Measurements from ENCODE around the gene RPS21. TPM values are rescaled to one million over a fixed set of nuclear protein-coding genes. Genes with fewer than 3 reads are reported as not detected.

RPS21 gene
- 2,091 and 2,109 TPM in 2 replicates for total RNA-seq

GRCh38 chr20:62386383-62387218 is at the start of gene RPS21:
TSS of gene RPS21 (plus strand) at chr20:62387103. CDS start at chr20:62387339, 236 bp downstream.
- intact Hi-C loops (cut with micrococcal nuclease): loop anchor here (1.0 to 5.0 kb wide), 5 partner anchors 21 to 406 kb away; partner anchors contain the start of genes ADRM1, CABLES2 and LSM14B
- Mint-ChIP-seq H3K4me3 (peak within 1 kb of the TSS; percentile 98), H3K27ac (peak within 1 kb of the TSS; percentile 94), H3K27me3 (no peaks in the 10 kb centered on the region), H3K4me1 (peaks cover 37% of the 10 kb centered on the region), H3K36me3 (ENCODE audit: low read depth) (peaks cover 57% of the 10 kb centered on the region), H3K9me3 (peaks cover 6% of the 10 kb centered on the region)
- DNase-seq: peak; percentile 98

- Mint-ChIP-seq H3K36me3 (ENCODE audit: low read depth) (no peaks in the 10 kb centered on the region), H3K27me3 (peaks cover 5% of the 10 kb centered on the region), H3K9me3 (no peaks in the 10 kb centered on the region), H3K4me1 (no peaks in the 10 kb centered on the region), H3K4me3 (no peak overlapping the region), H3K27ac (no peak overlapping the region)
- DNase-seq: no peak
- intact Hi-C loops (cut with micrococcal nuclease): no loop called here
Measured at GRCh38 chr20:62337558-62338293, 49.2 kb upstream of the RPS21 start.

- Mint-ChIP-seq H3K27me3 (peaks cover 5% of the 10 kb centered on the region), H3K27ac (no peak overlapping the region), H3K9me3 (no peaks in the 10 kb centered on the region), H3K4me1 (no peaks in the 10 kb centered on the region), H3K36me3 (ENCODE audit: low read depth) (no peaks in the 10 kb centered on the region), H3K4me3 (no peak overlapping the region)
- no peak for DNase-seq
- intact Hi-C loops (cut with micrococcal nuclease): no loop called here
Measured at GRCh38 chr20:62338294-62338620, 48.6 kb upstream of the RPS21 start.

- Mint-ChIP-seq H3K4me1 (no peaks in the 10 kb centered on the region), H3K27me3 (peaks cover 5% of the 10 kb centered on the region), H3K36me3 (ENCODE audit: low read depth) (no peaks in the 10 kb centered on the region), H3K4me3 (no peak overlapping the region), H3K27ac (no peak overlapping the region), H3K9me3 (no peaks in the 10 kb centered on the region)
- DNase-seq: no peak
- intact Hi-C loops (cut with micrococcal nuclease): no loop called here
Measured at GRCh38 chr20:62339647-62340062, 47.2 kb upstream of the RPS21 start.

- H3K36me3 Mint-ChIP-seq (ENCODE audit: low read depth): no peaks in the 10 kb centered on the region
Measured at GRCh38 chr20:62342910-62343309, 44.0 kb upstream of the RPS21 start.

GRCh38 chr20:62344092-62344491 is 42.8 kb upstream of the RPS21 start:
- DNase-seq: no peak
- Mint-ChIP-seq H3K4me3 (no peak overlapping the region), H3K9me3 (no peaks in the 10 kb centered on the region), H3K4me1 (no peaks in the 10 kb centered on the region), H3K27me3 (peaks cover 5% of the 10 kb centered on the region), H3K27ac (no peak overlapping the region), H3K36me3 (ENCODE audit: low read depth) (no peaks in the 10 kb centered on the region)
- intact Hi-C loops (cut with micrococcal nuclease): no loop called here

More at GRCh38 chr20:62342910-62343309, 44.0 kb upstream of the RPS21 start:
- Mint-ChIP-seq H3K27me3 (peaks cover 5% of the 10 kb centered on the region), H3K27ac (no peak overlapping the region), H3K9me3 (no peaks in the 10 kb centered on the region), H3K4me3 (no peak overlapping the region), H3K4me1 (no peaks in the 10 kb centered on the region)
- intact Hi-C loops (cut with micrococcal nuclease): no loop called here
- DNase-seq: no peak

GRCh38 chr20:62344782-62345181 is 42.1 kb upstream of the RPS21 start:
- intact Hi-C loops (cut with micrococcal nuclease): no loop called here
- DNase-seq: no peak
- Mint-ChIP-seq H3K27ac (no peak overlapping the region), H3K27me3 (peaks cover 3% of the 10 kb centered on the region), H3K4me3 (no peak overlapping the region), H3K4me1 (peaks cover 2% of the 10 kb centered on the region), H3K9me3 (peaks cover 3% of the 10 kb centered on the region), H3K36me3 (ENCODE audit: low read depth) (no peaks in the 10 kb centered on the region)

GRCh38 chr20:62345681-62346370 is 41.1 kb upstream of the RPS21 start:
- DNase-seq: no peak
- H3K27me3 Mint-ChIP-seq: no peaks in the 10 kb centered on the region
- H3K4me3 Mint-ChIP-seq: no peak overlapping the region
- no peaks in the 10 kb centered on the region for H3K36me3 Mint-ChIP-seq (ENCODE audit: low read depth)
- no peak overlapping the region for H3K27ac Mint-ChIP-seq
- intact Hi-C loops (cut with micrococcal nuclease): no loop called here
- H3K4me1 Mint-ChIP-seq: peaks cover 2% of the 10 kb centered on the region
- peaks cover 3% of the 10 kb centered on the region for H3K9me3 Mint-ChIP-seq

GRCh38 chr20:62346398-62347150 is 40.3 kb upstream of the RPS21 start:
- H3K27ac Mint-ChIP-seq: no peak overlapping the region
- intact Hi-C loops (cut with micrococcal nuclease): no loop called here
- H3K36me3 Mint-ChIP-seq (ENCODE audit: low read depth): no peaks in the 10 kb centered on the region

GRCh38 chr20:62347151-62347404 is 39.8 kb upstream of the RPS21 start:
- H3K27ac Mint-ChIP-seq: no peak overlapping the region
- no peak overlapping the region for H3K4me3 Mint-ChIP-seq
- H3K36me3 Mint-ChIP-seq (ENCODE audit: low read depth): no peaks in the 10 kb centered on the region
- H3K4me1 Mint-ChIP-seq: peaks cover 2% of the 10 kb centered on the region
- DNase-seq: no peak
- intact Hi-C loops (cut with micrococcal nuclease): no loop called here
- peaks cover 3% of the 10 kb centered on the region for H3K9me3 Mint-ChIP-seq
- H3K27me3 Mint-ChIP-seq: no peaks in the 10 kb centered on the region

More at GRCh38 chr20:62346398-62347150, 40.3 kb upstream of the RPS21 start:
- Mint-ChIP-seq H3K27me3 (no peaks in the 10 kb centered on the region), H3K4me3 (no peak overlapping the region), H3K9me3 (peaks cover 3% of the 10 kb centered on the region), H3K4me1 (peaks cover 2% of the 10 kb centered on the region)
- no peak for DNase-seq

GRCh38 chr20:62347445-62347844 is 39.5 kb upstream of the RPS21 start:
- intact Hi-C loops (cut with micrococcal nuclease): no loop called here
- no peak for DNase-seq
- no peak overlapping the region for H3K27ac Mint-ChIP-seq
- no peaks in the 10 kb centered on the region for H3K36me3 Mint-ChIP-seq (ENCODE audit: low read depth)
- no peaks in the 10 kb centered on the region for H3K27me3 Mint-ChIP-seq
- no peak overlapping the region for H3K4me3 Mint-ChIP-seq
- peaks cover 2% of the 10 kb centered on the region for H3K4me1 Mint-ChIP-seq
- peaks cover 3% of the 10 kb centered on the region for H3K9me3 Mint-ChIP-seq

- H3K36me3 Mint-ChIP-seq (ENCODE audit: low read depth): no peaks in the 10 kb centered on the region
- H3K4me3 Mint-ChIP-seq: no peak overlapping the region
- H3K4me1 Mint-ChIP-seq: peaks cover 2% of the 10 kb centered on the region
- intact Hi-C loops (cut with micrococcal nuclease): no loop called here
- no peak for DNase-seq
- no peak overlapping the region for H3K27ac Mint-ChIP-seq
- H3K27me3 Mint-ChIP-seq: no peaks in the 10 kb centered on the region
- H3K9me3 Mint-ChIP-seq: peaks cover 3% of the 10 kb centered on the region
Measured at GRCh38 chr20:62348604-62349003, 38.3 kb upstream of the RPS21 start.

- DNase-seq: no peak
- Mint-ChIP-seq H3K27me3 (no peaks in the 10 kb centered on the region), H3K27ac (peak overlapping the region; percentile 55), H3K36me3 (ENCODE audit: low read depth) (no peaks in the 10 kb centered on the region), H3K4me3 (no peak overlapping the region), H3K9me3 (peaks cover 3% of the 10 kb centered on the region), H3K4me1 (peaks cover 2% of the 10 kb centered on the region)
- intact Hi-C loops (cut with micrococcal nuclease): no loop called here
Measured at GRCh38 chr20:62349556-62350097, 37.3 kb upstream of the RPS21 start.

All from activated CD4-positive, alpha-beta T cell treated with anti-CD3 and anti-CD28 coated beads, Interleukin-2, amount 10 ng/mL, durations not matched to agents 24 days and 14 days (primary cell).